HG03039 (cell line): ENCODE data around the gene RINL.
"Not testable (repeated sequence)": the region's sequence is repeated elsewhere in the genome, so short reads cannot be mapped to it uniquely, and the experiment has no call there.

Source experiments
- ATAC-seq: cut with Tn5 transposase; IDR thresholded peaks from one replicate; pipeline ENCODE4 v1.9.1; 2021; ENCODE audit warnings: mild to moderate bottlenecking, moderate library complexity; ENCODE audit not compliant: unreplicated experiment

The RINL gene

GRCh38 chr19:38878575-38879399 lies 712 bp upstream of the RINL start:
- no peak for ATAC-seq

- no peak for ATAC-seq
Measured at GRCh38 chr19:38875656-38876395, 2.2 kb downstream of the RINL start.

GRCh38 chr19:38873400-38873799 lies 4.7 kb downstream of the RINL start:
- ATAC-seq: not testable (repeated sequence)

- ATAC-seq: no peak
Measured at GRCh38 chr19:38870612-38871011, 7.5 kb downstream of the RINL start.

GRCh38 chr19:38869836-38870607 lies 8.1 kb downstream of the RINL start:
- ATAC-seq: peak; percentile 66

GRCh38 chr19:38869160-38869835 lies 8.8 kb downstream of the RINL start:
- ATAC-seq: peak; percentile 14

GRCh38 chr19:38868551-38868950 lies 9.5 kb downstream of the RINL start:
- no peak for ATAC-seq

DNA sequence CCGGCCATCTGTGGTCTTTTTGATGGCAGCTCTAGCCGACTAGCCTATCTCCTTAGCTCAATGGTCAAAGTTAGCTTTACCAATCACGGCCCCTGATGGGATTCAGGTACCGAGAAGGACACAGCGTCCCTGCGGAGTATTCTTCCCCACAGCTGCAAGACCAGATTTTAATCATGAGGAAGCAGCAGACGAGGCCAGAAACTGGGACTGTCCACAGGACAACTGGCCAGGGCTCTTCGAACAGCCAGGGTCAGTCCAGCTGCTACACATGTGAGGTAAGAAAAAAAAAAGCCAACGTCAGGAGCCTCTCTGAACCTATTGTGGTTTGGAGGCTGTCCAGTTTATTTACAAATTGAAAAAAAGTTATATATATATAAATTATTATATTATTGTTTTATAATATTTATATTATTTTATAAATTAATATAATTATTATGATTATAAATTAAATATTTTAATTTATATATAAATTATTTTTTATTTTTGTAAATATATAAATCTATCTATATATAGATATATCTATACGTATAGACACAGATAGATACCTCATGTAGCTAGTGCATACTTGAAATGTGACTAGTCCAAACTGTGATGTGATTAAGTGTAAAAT lies 10.8 kb downstream of the RINL start:
- no peak for ATAC-seq

DNA sequence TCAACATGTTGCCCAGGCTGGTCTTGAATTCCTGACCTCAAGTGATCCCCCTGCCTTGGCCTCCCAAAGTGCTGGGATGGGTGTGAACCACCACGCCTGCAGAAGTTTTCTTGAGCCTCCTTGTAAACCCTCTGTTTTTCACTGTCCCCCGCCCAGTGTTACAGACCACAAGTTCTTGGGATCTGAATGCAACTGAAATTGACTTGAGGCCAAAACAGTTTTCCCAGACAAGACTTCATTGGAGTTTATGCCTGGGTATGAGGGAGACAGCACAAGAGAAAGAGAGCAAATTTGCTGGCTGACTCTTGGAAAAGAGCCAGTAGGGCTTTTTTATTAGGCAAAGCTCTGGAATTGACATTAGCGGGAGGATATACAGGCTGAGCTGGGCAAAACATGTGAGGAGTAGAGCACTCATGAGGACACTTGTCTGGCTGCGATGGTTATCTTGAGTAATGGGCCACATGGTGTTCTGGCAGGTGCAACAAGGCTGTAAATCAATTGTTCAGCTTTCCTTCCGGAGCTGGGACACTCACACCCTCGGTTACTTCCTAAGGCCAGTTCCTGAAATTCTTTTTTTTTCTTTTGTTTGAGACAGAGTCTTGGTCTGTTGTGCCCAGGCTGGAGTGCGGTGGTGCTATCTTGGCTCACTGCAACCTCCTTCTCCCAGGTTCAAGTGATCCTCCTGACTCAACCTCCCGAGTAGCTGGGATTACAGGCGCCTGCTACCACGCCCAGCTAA lies 15.6 kb downstream of the RINL start:
- no peak for ATAC-seq

DNA sequence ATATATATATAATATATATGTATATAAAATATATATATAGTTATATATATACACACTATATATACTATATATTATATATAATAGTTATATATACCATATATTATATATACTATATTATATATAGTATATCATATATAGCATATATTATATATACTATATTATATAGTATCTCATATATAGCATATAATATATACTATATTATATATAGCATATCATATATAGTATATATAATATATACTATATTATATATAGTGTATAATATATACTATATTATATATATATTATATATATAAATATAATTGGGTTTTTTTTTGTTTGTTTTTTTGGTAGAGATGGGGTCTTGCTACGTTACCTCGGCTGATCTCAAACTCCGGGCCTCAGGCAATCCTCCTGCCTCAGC lies 16.7 kb downstream of the RINL start:
- no peak for ATAC-seq

- ATAC-seq: not testable (repeated sequence)
Measured at GRCh38 chr19:38859631-38860204, 18.4 kb downstream of the RINL start.

- no peak for ATAC-seq
Measured at GRCh38 chr19:38856813-38857212, 21.3 kb downstream of the RINL start.

DNA sequence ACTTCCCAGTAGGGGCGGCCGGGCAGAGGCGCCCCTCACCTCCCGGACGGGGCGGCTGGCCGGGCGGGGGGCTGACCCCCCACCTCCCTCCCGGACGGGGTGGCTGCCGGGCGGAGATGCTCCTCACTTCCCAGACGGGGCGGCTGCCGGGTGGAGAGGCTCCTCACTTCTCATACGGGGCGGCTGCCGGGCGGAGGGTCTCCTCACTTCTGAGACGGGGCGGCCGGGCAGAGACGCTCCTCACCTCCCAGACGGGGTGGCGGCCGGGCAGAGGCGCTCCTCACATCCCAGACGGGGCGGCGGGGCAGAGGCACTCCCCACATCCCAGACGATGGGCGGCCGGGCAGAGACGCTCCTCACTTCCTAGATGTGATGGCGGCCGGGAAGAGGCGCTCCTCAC lies 22.3 kb downstream of the RINL start:
- not testable (repeated sequence) for ATAC-seq

DNA sequence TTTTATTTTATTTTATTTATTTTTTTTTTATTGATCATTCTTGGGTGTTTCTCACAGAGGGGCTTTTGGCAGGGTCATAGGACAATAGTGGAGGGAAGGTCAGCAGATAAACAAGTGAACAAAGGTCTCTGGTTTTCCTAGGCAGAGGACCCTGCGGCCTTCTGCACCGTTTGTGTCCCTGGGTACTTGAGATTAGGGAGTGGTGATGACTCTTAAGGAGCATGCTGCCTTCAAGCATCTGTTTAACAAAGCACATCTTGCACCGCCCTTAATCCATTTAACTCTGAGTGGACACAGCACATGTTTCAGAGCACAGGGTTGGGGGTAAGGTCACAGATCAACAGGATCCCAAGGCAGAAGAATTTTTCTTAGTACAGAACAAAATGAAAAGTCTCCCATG lies 23.1 kb downstream of the RINL start:
- ATAC-seq: not testable (repeated sequence)

DNA sequence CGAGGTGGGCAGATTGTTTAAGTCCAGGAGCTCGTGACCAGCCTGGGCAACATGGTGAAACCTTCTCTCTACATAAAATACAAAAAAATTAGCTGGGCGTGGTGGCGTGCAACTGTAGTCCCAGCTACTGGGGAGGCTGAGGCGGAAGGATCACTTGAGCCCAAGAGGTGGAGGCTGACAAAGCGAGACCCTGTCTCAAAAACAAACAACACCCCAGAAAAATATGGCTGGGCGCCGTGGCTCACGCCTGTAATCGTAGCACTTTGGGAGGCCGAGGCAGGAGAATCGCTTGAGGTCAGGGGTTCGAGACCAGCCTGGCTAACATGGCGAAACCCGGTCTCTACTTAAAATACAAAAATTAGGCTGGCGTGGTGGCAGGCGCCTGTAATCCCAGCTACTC lies 24.9 kb downstream of the RINL start:
- ATAC-seq: no peak

- ATAC-seq: no peak
Measured at GRCh38 chr19:38852231-38853044, 25.6 kb downstream of the RINL start.

GRCh38 chr19:38851622-38852230 lies 26.3 kb downstream of the RINL start:
- no peak for ATAC-seq

- no peak for ATAC-seq
Measured at GRCh38 chr19:38850976-38851621, 27.0 kb downstream of the RINL start.
